Left ventricle myocardium inferior (tissue), 1 donor: ENCODE data around the gene KIAA1210. TPM values are rescaled to one million over a fixed set of nuclear protein-coding genes. Genes with fewer than 3 reads are reported as not detected.

ENCODE experiments used
- DNase-seq: peaks from one replicate; pipeline ENCODE4 v3.0.0-alpha.2; 2020
- H3K27ac ChIP-seq: fragments of 200-600 bp; replicated peaks from 2 replicates; pipeline ENCODE4 v1.8.0; 2021
- H3K27me3 ChIP-seq: fragments of 200-600 bp; 2 replicates; pipeline ENCODE4 v1.8.0; 2021; ENCODE audit warnings: low read depth
- H3K36me3 ChIP-seq: fragments of 200-600 bp; 2 replicates; pipeline ENCODE4 v1.8.0; 2021
- H3K4me1 ChIP-seq: fragments of 200-600 bp; 2 replicates; pipeline ENCODE4 v1.8.0; 2021
- H3K4me3 ChIP-seq: fragments of 200-600 bp; 2 replicates; pipeline ENCODE4 v1.8.0; 2021; ENCODE audit warnings: mild to moderate bottlenecking, moderate library complexity
- H3K9me3 ChIP-seq: fragments of 200-600 bp; replicated peaks from 2 replicates; pipeline ENCODE4 v1.8.0; 2021
- CTCF ChIP-seq: fragments of 200-600 bp; IDR thresholded peaks from 2 replicates; pipeline ENCODE4 v1.8.0; 2021; ENCODE audit warnings: antibody characterized with exemption, mild to moderate bottlenecking, borderline replicate concordance
- intact Hi-C: fragments of 100-400 bp; cut with micrococcal nuclease; formaldehyde crosslinking; loops from one replicate; pipeline ENCODE4 v1.11.0; 2022
- total RNA-seq: library from RNA; stranded (reverse); fragmentation: NEBNext Ultra II Directional; extraction: Animal tissue kit (Norgen Biotek cat#: 25700); gene quantifications from one replicate; pipeline ENCODE4 v1.2.1, GENCODE V29; 2021
- donor health status: DM: no; HTN: yes; CAD: no; lungs with severe emphysema.

KIAA1210 gene
- total RNA-seq, 1 donor from 2014 or later = not detected

- DNase-seq = no peak
- intact Hi-C loops = loop anchor here (5.0 to 10.0 kb wide), 2 partner anchors 59 to 216 kb away; no protein-coding TSS in a partner anchor
- no peak for TF ChIP-seq CTCF
- Histone ChIP-seq H3K36me3 (no peaks in the 10 kb centered on the region), H3K9me3 (no peaks in the 10 kb centered on the region), H3K27ac (no peak overlapping the region), H3K4me1 (peaks cover 6% of the 10 kb centered on the region), H3K27me3 (no peaks in the 10 kb centered on the region), H3K4me3 (no peak overlapping the region)
Observed at GRCh38 chrX:119063428-119063827, 64.2 kb downstream of the KIAA1210 start.

GRCh38 chrX:119062750-119063374 is 64.8 kb downstream of the KIAA1210 start:
- Histone ChIP-seq H3K4me3 (no peak overlapping the region), H3K27ac (no peak overlapping the region), H3K27me3 (no peaks in the 10 kb centered on the region), H3K36me3 (no peaks in the 10 kb centered on the region), H3K4me1 (peaks cover 6% of the 10 kb centered on the region), H3K9me3 (no peaks in the 10 kb centered on the region)
- DNase-seq = no peak
- intact Hi-C loops = loop anchor here (5.0 to 10.0 kb wide), 2 partner anchors 58 to 216 kb away; no protein-coding TSS in a partner anchor
- TF ChIP-seq CTCF = no peak

GRCh38 chrX:119055687-119056086 is 71.9 kb downstream of the KIAA1210 start:
- no peak for TF ChIP-seq CTCF
- Histone ChIP-seq H3K4me1 (peaks cover 20% of the 10 kb centered on the region), H3K9me3 (no peaks in the 10 kb centered on the region), H3K36me3 (no peaks in the 10 kb centered on the region), H3K27me3 (no peaks in the 10 kb centered on the region), H3K27ac (peak overlapping the region; percentile 58), H3K4me3 (no peak overlapping the region)
- peak; percentile 17 for DNase-seq
- intact Hi-C loops = no loop called here

- Histone ChIP-seq H3K4me1 (peaks cover 11% of the 10 kb centered on the region), H3K4me3 (no peak overlapping the region), H3K27ac (no peak overlapping the region), H3K36me3 (no peaks in the 10 kb centered on the region), H3K27me3 (no peaks in the 10 kb centered on the region), H3K9me3 (no peaks in the 10 kb centered on the region)
- intact Hi-C loops = no loop called here
- no peak for DNase-seq
- TF ChIP-seq CTCF = no peak
Observed at GRCh38 chrX:119045884-119046283, 81.7 kb downstream of the KIAA1210 start.

- intact Hi-C loops = no loop called here
- H3K36me3 ChIP-seq = no peaks in the 10 kb centered on the region
- no peaks in the 10 kb centered on the region for H3K9me3 ChIP-seq
- peaks cover 19% of the 10 kb centered on the region for H3K4me1 ChIP-seq
- no peaks in the 10 kb centered on the region for H3K27me3 ChIP-seq
- no peak overlapping the region for H3K4me3 ChIP-seq
- DNase-seq = no peak
- no peak for TF ChIP-seq CTCF
- no peak overlapping the region for H3K27ac ChIP-seq
Observed at GRCh38 chrX:119042996-119043395, 84.6 kb downstream of the KIAA1210 start.
